Liver (tissue), 9 donors: ENCODE data around the gene PCDH15. TPM values are rescaled to one million over a fixed set of nuclear protein-coding genes. Genes with fewer than 3 reads are reported as not detected.

Experiments used
- DNase-seq: peaks from one replicate; pipeline ENCODE4 v3.0.0-alpha.2; 2017; ENCODE audit warnings: low spot score
- H3K27ac ChIP-seq, 2 donors: one replicate each; pipeline ENCODE4 v1.7.0; 2013; ENCODE audit warnings: inconsistent platforms in 2 of 2, low read length in 2 of 2, control low read depth in 1 of 2, low read depth in 1 of 2, mild to moderate bottlenecking in 1 of 2
- H3K27me3 ChIP-seq, 4 donors: one replicate each; pipeline versions ENCODE4 v1.6.1 to v1.7.0; 2013; ENCODE audit warnings: low read length in 3 of 4, inconsistent platforms in 1 of 4, mild to moderate bottlenecking in 1 of 4, moderate library complexity in 1 of 4; ENCODE audit not compliant: control insufficient read depth in 4 of 4, insufficient read depth in 4 of 4
- H3K36me3 ChIP-seq, 4 donors: one replicate each; pipeline versions ENCODE4 v1.6.1 to v1.7.0; 2013; ENCODE audit warnings: low read length in 3 of 4, mild to moderate bottlenecking in 3 of 4, low read depth in 1 of 4, moderate library complexity in 1 of 4; ENCODE audit not compliant: control insufficient read depth in 4 of 4, insufficient read depth in 3 of 4
- H3K4me1 ChIP-seq, 4 donors: one replicate each; pipeline versions ENCODE4 v1.6.1 to v1.7.0; 2013; ENCODE audit warnings: low read length in 3 of 4, mild to moderate bottlenecking in 3 of 4, moderate library complexity in 1 of 4; ENCODE audit not compliant: control insufficient read depth in 4 of 4, insufficient read depth in 4 of 4
- H3K4me3 ChIP-seq, 3 donors: one replicate each; pipeline versions ENCODE4 v1.6.1 to v1.7.0; 2013; ENCODE audit warnings: low read length in 3 of 3, control low read depth in 1 of 3, low read depth in 1 of 3, mild to moderate bottlenecking in 1 of 3
- H3K9ac ChIP-seq, 2 donors: one replicate each; pipeline ENCODE4 v1.7.0; 2013; ENCODE audit warnings: low read length in 2 of 2, mild to moderate bottlenecking in 2 of 2, moderate library complexity in 2 of 2, control low read depth in 1 of 2, low read depth in 1 of 2
- H3K9me3 ChIP-seq, 4 donors: one replicate each; pipeline versions ENCODE4 v1.6.1 to v1.7.0; 2013; ENCODE audit warnings: low read length in 3 of 4; ENCODE audit not compliant: control insufficient read depth in 4 of 4
- ATF3 ChIP-seq: IDR thresholded peaks from 2 replicates; pipeline ENCODE4 v1.6.1; 2016; ENCODE audit warnings: antibody characterized with exemption
- CTCF ChIP-seq: fragments of 150-350 bp; IDR thresholded peaks from 2 replicates; pipeline ENCODE4 v1.5.1; 2017; ENCODE audit warnings: improper control_type of control experiment, low read depth, low read length; ENCODE audit not compliant: missing input control
- EGR1 ChIP-seq, 2 donors: IDR thresholded peaks; 2 replicates each; pipeline ENCODE4 v1.6.1; 2016 to 2018; ENCODE audit warnings: antibody characterized with exemption in 2 of 2, low read depth in 2 of 2
- FOXA1 ChIP-seq: IDR thresholded peaks from 2 replicates; pipeline ENCODE4 v1.6.1; 2016; ENCODE audit warnings: antibody characterized with exemption
- FOXA2 ChIP-seq: IDR thresholded peaks from 2 replicates; pipeline ENCODE4 v1.6.1; 2016; ENCODE audit warnings: antibody characterized with exemption
- GABPA ChIP-seq, 2 donors: IDR thresholded peaks in 1 of 2; conservative IDR thresholded peaks in 1 of 2; 2 replicates each; pipeline ENCODE4 v1.6.1; 2016; ENCODE audit warnings: antibody characterized with exemption in 2 of 2, mild to moderate bottlenecking in 1 of 2, moderate library complexity in 1 of 2
- HNF4A ChIP-seq, 2 donors: conservative IDR thresholded peaks; 2 replicates each; pipeline ENCODE4 v1.6.1; 2016; ENCODE audit warnings: antibody characterized with exemption in 2 of 2, mild to moderate bottlenecking in 2 of 2
- HNF4G ChIP-seq: IDR thresholded peaks from 2 replicates; pipeline ENCODE4 v1.6.1; 2016; ENCODE audit warnings: antibody characterized with exemption
- JUND ChIP-seq, 2 donors: IDR thresholded peaks; 2 replicates each; pipeline ENCODE4 v1.6.1; 2016; ENCODE audit warnings: antibody characterized with exemption in 2 of 2
- NR2F2 ChIP-seq: IDR thresholded peaks from 2 replicates; pipeline ENCODE4 v1.6.1; 2016; ENCODE audit warnings: antibody characterized with exemption
- RAD21 ChIP-seq, 2 donors: IDR thresholded peaks; 2 replicates each; pipeline ENCODE4 v1.6.1; 2016; ENCODE audit warnings: antibody characterized with exemption in 2 of 2, mild to moderate bottlenecking in 2 of 2
- RXRA ChIP-seq, 2 donors: IDR thresholded peaks; 2 replicates each; pipeline ENCODE4 v1.6.1; 2017 to 2018; ENCODE audit warnings: antibody characterized with exemption in 2 of 2, mild to moderate bottlenecking in 1 of 2
- SP1 ChIP-seq: IDR thresholded peaks from 2 replicates; pipeline ENCODE4 v1.6.1; 2018; ENCODE audit warnings: antibody characterized with exemption, mild to moderate bottlenecking
- TAF1 ChIP-seq: conservative IDR thresholded peaks from 2 replicates; pipeline ENCODE4 v1.6.1; 2016; ENCODE audit warnings: antibody characterized with exemption, mild to moderate bottlenecking
- YY1 ChIP-seq: IDR thresholded peaks from 2 replicates; pipeline ENCODE4 v1.6.1; 2016; ENCODE audit warnings: antibody characterized with exemption, mild to moderate bottlenecking
- ZBTB33 ChIP-seq: IDR thresholded peaks from 2 replicates; pipeline ENCODE4 v1.6.1; 2016; ENCODE audit warnings: antibody characterized with exemption
- WGBS: extraction: QIAGEN DNeasy Blood & Tissue Kit; methylation state at CpG from one replicate; pipeline ENCODE4 v1.1.7; 2013; 5-methylcytosine and 5-hydroxymethylcytosine counted together
- polyA plus RNA-seq, 2 donors: library from polyadenylated mRNA; stranded (reverse) in 1 of 2; unstranded in 1 of 2; fragments of 200-250 nt in 1 of 2; fragments of >200 nt in 1 of 2; fragmentation: Nextera tagmentation in 1 of 2; extraction: Ambion mirVana in 1 of 2; gene quantifications; one replicate each; pipeline versions ENCODE4 v1.2.1 to v1.2.3, GENCODE V29; 2013 to 2015
- total RNA-seq, 2 donors: library from RNA; depleted of rRNA; stranded (reverse); fragments of >200 nt; gene quantifications; one replicate each; pipeline ENCODE4 v1.2.3, GENCODE V29; 2014
- TF ChIP-seq, protein P1 (sequence below): IDR thresholded peaks from 2 replicates; pipeline ENCODE4 v1.6.1; 2016; ENCODE audit warnings: antibody characterized with exemption, mild to moderate bottlenecking
- TF ChIP-seq, protein P2 (sequence below): IDR thresholded peaks from 2 replicates; pipeline ENCODE4 v1.6.1; 2016; ENCODE audit warnings: antibody characterized with exemption
- donor health status: healthy.
- donor health status: healthy.
- donor health status: healthy.
- donor health status: healthy.
- donor health status: healthy.

The PCDH15 gene
- total and polyA plus RNA-seq, 4 donors, result 0.05 TPM; not detected in 3

DNA sequence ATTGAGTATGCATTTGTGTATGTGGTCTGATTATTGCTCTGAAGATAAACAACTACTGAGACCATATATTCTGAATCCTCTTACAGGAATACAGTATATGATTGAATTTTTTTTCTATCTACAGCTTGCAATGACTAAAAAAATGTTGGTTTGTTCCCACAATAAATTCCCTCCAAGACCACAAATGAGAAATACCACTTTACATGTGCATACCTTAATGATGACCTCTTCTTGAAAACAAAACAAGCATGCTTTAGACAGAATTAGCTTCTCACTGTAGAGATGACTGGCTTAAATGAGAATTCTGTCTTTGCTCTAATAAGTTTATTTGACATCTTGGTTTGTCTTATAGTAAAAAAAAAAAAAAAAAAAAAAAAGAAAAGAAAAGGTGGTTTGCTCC, 241.5 kb downstream of the PCDH15 start:
- Histone ChIP-seq H3K4me3 (no peak overlapping the region), H3K27ac (no peak overlapping the region), H3K9me3 (no peaks in the 10 kb centered on the region), H3K36me3 (no peaks in the 10 kb centered on the region), H3K4me1 (no peaks in the 10 kb centered on the region), H3K27me3 (peaks cover 0 to 2% (median 0%) of the 10 kb centered on the region in 4 donors), H3K9ac (no peak overlapping the region)
- TF ChIP-seq YY1 (no peak), EGR1 (IDR thresholded peaks at IDR 0.05; ENCODE audit: low read depth in 2 of 2) (no peak), SP1 (no peak), JUND (IDR thresholded peaks at IDR 0.05) (no peak), TAF1 (no peak), GABPA (IDR thresholded peaks at IDR 0.05 in 1 of 2, conservative IDR thresholded peaks at IDR 0.05 in 1 of 2) (no peak), CTCF (no peak), RXRA (IDR thresholded peaks at IDR 0.05) (no peak), ATF3 (no peak), FOXA2 (no peak), HNF4A (conservative IDR thresholded peaks at IDR 0.05) (no peak), NR2F2 (no peak), RAD21 (IDR thresholded peaks at IDR 0.05) (no peak), FOXA1 (no peak), ZBTB33 (no peak), HNF4G (no peak)
- TF ChIP-seq, protein P1, sequence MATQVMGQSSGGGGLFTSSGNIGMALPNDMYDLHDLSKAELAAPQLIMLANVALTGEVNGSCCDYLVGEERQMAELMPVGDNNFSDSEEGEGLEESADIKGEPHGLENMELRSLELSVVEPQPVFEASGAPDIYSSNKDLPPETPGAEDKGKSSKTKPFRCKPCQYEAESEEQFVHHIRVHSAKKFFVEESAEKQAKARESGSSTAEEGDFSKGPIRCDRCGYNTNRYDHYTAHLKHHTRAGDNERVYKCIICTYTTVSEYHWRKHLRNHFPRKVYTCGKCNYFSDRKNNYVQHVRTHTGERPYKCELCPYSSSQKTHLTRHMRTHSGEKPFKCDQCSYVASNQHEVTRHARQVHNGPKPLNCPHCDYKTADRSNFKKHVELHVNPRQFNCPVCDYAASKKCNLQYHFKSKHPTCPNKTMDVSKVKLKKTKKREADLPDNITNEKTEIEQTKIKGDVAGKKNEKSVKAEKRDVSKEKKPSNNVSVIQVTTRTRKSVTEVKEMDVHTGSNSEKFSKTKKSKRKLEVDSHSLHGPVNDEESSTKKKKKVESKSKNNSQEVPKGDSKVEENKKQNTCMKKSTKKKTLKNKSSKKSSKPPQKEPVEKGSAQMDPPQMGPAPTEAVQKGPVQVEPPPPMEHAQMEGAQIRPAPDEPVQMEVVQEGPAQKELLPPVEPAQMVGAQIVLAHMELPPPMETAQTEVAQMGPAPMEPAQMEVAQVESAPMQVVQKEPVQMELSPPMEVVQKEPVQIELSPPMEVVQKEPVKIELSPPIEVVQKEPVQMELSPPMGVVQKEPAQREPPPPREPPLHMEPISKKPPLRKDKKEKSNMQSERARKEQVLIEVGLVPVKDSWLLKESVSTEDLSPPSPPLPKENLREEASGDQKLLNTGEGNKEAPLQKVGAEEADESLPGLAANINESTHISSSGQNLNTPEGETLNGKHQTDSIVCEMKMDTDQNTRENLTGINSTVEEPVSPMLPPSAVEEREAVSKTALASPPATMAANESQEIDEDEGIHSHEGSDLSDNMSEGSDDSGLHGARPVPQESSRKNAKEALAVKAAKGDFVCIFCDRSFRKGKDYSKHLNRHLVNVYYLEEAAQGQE, result no peak
- TF ChIP-seq, protein P2, sequence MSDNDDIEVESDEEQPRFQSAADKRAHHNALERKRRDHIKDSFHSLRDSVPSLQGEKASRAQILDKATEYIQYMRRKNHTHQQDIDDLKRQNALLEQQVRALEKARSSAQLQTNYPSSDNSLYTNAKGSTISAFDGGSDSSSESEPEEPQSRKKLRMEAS, result no peak
- DNase-seq, result no peak

GRCh38 chr10:54554028-54554427, 247.0 kb downstream of the PCDH15 start:
- Histone ChIP-seq H3K27me3 (no peaks in the 10 kb centered on the region), H3K27ac (no peak overlapping the region), H3K4me3 (no peak overlapping the region), H3K36me3 (no peaks in the 10 kb centered on the region), H3K4me1 (no peaks in the 10 kb centered on the region), H3K9me3 (no peaks in the 10 kb centered on the region), H3K9ac (no peak overlapping the region)
- WGBS, result 87% methylated on average over 2 of the region's 2 CpGs
- DNase-seq, result no peak
- TF ChIP-seq SP1 (no peak), NR2F2 (no peak), EGR1 (IDR thresholded peaks at IDR 0.05; ENCODE audit: low read depth in 2 of 2) (no peak), YY1 (no peak), RAD21 (IDR thresholded peaks at IDR 0.05) (no peak), ATF3 (no peak), JUND (IDR thresholded peaks at IDR 0.05) (no peak)
- TF ChIP-seq, protein P2, result no peak
- TF ChIP-seq, protein P1, result no peak
